Ramos (cell line): ENCODE data around the gene CREB3L4.

ENCODE experiments used
- in situ Hi-C: fragments of 300-500 bp; cut with MboI; formaldehyde crosslinking; loops from one replicate; pipeline ENCODE4 v1.14.3; 2022; ENCODE audit warnings: low sequenced_read_pairs; ENCODE audit not compliant: unreplicated experiment

The CREB3L4 gene

DNA sequence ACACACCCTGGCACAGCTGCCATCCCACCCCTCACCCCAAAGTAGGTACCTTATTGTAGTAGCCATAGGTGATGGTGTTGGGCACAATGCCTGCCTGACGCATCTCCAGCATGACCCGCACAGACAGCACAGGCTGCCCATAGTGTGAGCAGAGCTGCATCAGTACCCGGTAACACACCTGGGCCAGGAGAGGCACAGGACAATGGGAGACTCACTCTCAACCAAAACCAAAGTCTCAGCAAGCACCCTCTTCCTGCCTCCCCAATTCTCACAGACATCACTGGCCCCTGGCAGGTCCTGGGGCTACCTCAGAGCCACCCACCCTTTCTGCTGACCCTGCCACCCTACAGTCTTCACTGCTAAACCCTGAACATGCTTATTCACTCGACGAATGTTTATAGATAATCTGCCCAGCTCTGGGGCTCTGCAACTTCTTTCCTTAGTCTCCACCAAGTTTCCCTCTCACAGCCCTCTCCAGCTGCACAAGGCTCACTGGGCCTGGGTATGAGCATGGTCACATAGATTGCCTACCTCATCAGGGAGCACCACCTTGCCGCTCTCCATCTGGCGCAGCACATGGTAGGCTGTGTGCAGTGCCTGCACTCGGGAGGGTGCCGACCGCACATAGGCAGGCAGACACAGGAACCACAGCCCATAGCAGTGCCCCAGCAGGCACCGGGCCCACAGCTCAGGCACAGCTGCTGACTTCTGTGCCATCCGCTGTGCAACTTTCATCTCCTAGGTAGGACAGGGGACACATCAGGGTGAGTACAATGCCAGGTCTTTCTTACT lies 31.5 kb upstream of the CREB3L4 start:
- in situ Hi-C loops = no loop called here

GRCh38 chr1:153937331-153937730 lies 30.4 kb upstream of the CREB3L4 start:
- in situ Hi-C loops = no loop called here

- in situ Hi-C loops = no loop called here
These were observed 28.7 kb upstream of the CREB3L4 start for GRCh38 chr1:153938996-153939395.

DNA sequence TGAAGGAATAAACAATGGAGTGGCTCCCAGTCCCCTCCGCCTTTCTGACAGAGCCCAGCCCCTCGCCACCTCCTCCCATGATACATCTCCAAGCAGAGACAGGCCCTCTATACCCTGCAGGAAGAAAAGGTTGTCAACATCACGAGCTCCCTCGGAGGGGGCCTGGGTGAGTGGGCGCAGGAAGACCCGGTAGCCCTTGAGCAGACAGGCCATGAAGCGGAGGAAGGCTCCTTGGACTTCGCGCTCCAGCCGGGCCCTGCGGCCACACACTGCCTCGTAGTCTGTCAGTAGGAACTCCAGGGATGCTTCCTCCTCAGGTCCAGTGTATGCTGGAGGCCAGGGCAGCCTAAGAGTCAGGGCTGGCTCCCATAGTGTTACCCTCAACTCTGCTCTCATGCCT lies 28.2 kb upstream of the CREB3L4 start:
- in situ Hi-C loops = no loop called here

- in situ Hi-C loops = no loop called here
These were observed 26.9 kb upstream of the CREB3L4 start for GRCh38 chr1:153940756-153941155.

DNA sequence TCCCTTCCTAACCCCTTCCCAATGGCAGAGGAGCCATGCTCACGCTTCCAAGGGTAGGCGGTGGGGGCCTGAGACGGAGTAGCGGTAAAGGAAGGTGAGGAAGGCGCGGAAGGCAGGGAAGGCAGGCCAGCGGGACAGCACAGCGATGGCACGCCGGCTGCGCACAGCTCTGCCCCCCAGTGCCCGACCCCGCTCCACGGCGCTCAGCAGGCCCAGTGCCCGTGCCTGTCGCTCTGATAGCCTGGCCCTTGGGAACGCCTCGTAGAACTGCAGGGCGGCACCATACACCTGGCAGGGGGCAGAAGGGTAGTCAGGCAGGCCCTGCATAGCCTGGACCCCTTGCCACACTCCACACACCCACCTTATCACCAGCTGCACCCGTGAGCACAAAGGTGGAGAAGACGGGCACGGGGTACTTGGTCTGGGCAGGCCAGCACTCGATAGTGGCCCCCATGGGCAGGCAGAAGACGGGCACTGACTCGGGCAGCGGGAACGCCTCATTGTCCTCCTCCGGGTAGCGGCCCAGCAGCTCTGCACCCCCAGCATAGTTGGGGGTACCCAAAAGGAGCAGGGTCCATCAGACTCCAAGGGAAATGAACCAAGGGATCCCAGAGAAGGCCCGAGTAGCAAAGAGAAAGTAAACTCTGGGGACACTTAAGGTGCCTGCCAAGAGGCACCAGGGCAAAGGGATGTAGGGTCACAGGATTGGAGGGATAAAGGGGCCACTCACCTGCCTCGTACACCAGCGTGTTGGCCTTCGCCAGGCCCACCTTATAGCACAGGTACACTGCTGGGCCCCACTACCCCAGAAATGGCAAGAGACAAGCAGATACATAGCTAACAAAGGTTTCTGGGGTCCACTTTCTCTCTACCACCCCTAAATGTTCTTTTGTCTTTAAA lies 25.6 kb upstream of the CREB3L4 start:
- in situ Hi-C loops = no loop called here

- in situ Hi-C loops = no loop called here
These were observed 24.7 kb upstream of the CREB3L4 start for GRCh38 chr1:153942766-153943549.

DNA sequence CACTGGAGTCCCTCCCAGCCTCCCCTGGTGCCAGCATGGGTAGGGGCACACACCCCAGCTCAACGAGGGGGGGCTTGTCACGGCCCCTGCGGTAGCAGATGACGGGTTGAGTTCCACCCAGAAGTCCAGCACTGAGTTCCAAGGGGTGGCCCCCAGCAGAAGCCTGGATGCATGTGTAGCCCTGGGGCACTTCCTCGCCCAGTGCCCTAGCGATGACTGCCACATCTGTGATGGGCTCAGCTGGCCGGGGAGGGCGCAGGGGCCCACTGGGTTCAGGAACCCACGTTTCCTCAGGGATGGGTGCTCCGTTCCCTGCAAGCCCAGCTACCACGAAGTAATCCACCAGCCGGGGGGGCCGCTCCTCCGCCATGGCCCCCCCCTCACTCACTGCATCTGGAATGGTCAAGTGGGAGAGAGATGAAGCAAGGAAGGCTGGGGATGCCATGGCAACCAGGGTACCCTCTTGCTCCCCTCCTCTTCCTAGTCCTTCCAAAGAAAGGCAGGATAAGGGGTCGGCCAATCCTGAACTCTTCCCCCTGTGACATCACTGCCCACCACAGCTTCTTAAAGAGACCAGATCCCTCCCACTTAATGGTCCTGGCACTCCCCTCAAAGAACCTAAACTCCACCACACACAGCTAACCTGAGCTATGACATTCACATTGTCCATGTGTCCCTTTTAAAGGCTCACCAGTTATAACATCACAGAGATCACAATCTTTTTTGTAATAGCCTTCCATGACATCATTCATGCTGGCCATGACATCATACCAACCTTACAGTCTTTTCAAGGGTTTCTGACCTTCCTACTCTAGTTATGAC lies 23.5 kb upstream of the CREB3L4 start:
- in situ Hi-C loops = no loop called here

- in situ Hi-C loops = no loop called here
These were observed 22.9 kb upstream of the CREB3L4 start for GRCh38 chr1:153944827-153945117.

DNA sequence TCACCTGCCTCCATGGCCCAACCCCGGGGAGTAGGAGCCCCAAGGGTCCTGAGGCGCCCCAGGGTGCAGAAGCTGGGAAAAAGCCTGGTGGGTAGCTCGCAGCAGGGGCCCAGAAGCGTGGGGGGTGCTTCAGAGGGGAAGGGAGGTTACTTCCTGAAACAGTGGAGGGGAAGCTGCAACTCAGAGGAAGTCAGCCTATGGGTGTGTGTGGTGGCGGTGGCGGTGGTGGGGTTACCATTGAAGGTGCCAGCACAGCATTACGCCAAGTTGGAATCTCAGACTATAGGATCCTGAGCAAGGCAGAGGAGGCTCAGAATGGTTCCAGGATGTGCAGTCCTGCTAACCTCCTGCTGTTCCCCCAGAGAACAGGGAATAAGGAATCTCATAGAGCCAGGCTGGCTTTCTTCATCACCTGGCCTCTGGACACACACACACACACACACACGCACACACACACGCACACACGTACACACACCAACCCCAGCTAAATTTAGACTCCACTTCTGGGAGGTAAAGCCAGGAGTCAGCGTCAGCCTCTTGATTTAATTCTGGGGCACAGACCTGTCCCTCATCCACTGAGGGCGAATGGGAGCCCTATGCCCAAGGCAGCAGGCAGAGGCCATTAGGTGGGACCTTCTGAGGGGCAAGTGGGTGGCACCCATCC lies 22.4 kb upstream of the CREB3L4 start:
- in situ Hi-C loops = no loop called here

- in situ Hi-C loops = no loop called here
These were observed 21.7 kb upstream of the CREB3L4 start for GRCh38 chr1:153945795-153946621.

DNA sequence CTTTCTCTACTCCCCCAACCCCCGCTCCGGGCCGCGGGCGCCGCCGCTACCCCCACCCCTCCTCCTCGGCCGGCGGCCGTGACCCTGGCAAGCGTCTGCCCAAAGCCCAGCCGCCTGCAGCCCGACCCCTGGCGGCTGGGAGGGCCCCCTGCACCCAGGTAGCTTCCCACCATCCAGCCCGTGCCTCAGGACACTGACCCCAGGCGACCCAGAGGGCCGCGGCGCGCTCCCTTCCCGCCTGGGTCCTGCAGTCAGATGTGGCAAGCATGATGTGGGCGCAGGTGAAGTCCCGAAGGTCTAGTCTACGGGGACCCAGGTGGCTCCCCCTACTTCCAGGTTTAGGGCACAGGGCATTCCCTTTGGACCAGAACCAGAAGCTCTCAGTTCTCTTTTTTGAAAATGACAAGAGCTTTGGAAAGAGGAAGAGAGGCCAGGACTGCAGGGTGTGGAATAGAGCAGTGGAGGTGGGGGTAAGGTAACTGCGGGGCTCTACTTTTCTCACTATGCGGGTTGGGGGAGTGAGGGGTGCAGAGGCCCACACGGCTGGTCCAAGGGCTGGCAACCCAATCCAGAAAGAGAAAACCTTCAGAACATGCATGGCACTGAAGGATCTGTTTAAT lies 21.0 kb upstream of the CREB3L4 start, which contains the start of gene DENND4B:
Gene DENND4B (minus strand): TSS at position 97 of the 620 bp plus-strand sequence. CDS start 2,344 bp downstream, outside the sequence.
- in situ Hi-C loops = no loop called here

GRCh38 chr1:153951183-153951582 lies 16.5 kb upstream of the CREB3L4 start:
- in situ Hi-C loops = no loop called here

GRCh38 chr1:153951801-153952200 lies 15.9 kb upstream of the CREB3L4 start:
- in situ Hi-C loops = no loop called here

GRCh38 chr1:153953859-153954365 lies 13.8 kb upstream of the CREB3L4 start:
- in situ Hi-C loops = no loop called here

- in situ Hi-C loops = no loop called here
These were observed 12.9 kb upstream of the CREB3L4 start for GRCh38 chr1:153954826-153955225.

DNA sequence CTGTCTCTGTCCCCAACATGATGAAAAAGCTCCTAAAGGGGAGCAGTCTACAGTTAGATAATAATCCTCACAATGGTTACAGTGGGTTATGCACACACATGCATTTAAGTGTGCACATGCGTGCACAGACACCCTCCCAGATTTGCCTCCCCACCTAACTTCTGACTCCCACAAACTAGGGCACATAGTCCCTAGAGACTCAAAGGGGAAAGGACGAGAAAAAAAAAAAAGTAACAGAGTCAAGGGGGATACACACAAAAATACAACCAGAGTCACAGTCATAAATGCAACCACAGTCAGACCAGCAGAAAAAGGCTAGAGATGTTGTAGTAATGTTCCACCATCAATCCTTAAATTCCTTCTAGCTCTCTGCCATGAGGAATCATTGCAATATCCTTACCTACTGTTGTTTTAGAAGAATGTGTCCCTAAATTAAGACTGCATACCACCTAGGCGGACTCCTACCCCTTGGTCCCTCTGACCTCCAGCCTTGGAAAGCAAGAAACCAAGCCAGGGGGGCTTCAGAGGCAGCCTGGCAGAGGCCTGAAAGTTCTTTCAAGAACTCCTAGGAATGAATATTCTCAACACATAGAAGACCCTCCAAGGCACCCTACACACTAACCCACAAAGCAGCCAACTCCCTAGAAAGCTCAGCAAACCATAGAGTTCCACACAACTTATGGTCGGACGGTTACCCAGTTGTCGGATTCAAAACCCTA lies 10.5 kb upstream of the CREB3L4 start:
- in situ Hi-C loops = no loop called here
